ENCODE measurements around the gene HECTD1.
"Not testable (repeated sequence)": the region's sequence is repeated elsewhere in the genome, so short reads cannot be mapped to it uniquely, and the experiment has no call there.

The HECTD1 gene

DNA sequence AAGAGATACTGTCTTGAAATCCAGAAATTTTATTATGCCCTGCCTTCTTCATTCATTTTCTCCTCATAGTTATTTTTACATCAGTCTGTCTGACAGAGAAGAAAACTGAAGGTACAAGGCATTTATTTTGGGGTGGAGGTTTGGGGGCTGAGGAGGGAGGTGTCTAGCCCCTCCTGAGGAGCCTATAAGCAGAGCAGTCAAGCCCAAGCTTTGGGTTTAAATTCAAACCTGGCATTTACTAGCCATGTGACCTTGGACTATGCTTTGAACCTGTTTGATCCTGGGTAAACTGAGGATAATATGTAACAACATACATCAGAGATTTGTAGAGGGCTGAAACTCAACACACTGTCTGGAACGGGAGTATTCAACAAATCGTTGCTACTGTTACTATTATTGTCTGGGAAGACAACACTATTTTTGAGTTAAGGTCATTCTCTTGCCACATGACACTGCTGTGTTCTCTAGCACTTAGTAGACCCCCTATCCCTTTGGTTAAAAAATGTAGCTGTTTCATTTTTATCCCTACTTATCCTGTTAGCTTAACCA is 115.4 kb downstream of the HECTD1 start:
- Histone ChIP-seq H3K4me3 (ENCODE audit: low read depth, low read length) (no peak overlapping the region), H3K27ac (no peak overlapping the region), H3K36me3 (peaks cover 5% of the 10 kb centered on the region; the same call in 1 of the 2 replicates), H3K27me3 (ENCODE audit: insufficient read depth, low read depth, severe bottlenecking) (no peaks in the 10 kb centered on the region), H3K9me3 (ENCODE audit: severe bottlenecking) (no peaks in the 10 kb centered on the region)
- DNase-seq, result no peak
- TF ChIP-seq, protein P1, sequence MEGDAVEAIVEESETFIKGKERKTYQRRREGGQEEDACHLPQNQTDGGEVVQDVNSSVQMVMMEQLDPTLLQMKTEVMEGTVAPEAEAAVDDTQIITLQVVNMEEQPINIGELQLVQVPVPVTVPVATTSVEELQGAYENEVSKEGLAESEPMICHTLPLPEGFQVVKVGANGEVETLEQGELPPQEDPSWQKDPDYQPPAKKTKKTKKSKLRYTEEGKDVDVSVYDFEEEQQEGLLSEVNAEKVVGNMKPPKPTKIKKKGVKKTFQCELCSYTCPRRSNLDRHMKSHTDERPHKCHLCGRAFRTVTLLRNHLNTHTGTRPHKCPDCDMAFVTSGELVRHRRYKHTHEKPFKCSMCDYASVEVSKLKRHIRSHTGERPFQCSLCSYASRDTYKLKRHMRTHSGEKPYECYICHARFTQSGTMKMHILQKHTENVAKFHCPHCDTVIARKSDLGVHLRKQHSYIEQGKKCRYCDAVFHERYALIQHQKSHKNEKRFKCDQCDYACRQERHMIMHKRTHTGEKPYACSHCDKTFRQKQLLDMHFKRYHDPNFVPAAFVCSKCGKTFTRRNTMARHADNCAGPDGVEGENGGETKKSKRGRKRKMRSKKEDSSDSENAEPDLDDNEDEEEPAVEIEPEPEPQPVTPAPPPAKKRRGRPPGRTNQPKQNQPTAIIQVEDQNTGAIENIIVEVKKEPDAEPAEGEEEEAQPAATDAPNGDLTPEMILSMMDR (IDR thresholded peaks at IDR 0.05; ENCODE audit: low read depth, low read length), result no peak

DNA sequence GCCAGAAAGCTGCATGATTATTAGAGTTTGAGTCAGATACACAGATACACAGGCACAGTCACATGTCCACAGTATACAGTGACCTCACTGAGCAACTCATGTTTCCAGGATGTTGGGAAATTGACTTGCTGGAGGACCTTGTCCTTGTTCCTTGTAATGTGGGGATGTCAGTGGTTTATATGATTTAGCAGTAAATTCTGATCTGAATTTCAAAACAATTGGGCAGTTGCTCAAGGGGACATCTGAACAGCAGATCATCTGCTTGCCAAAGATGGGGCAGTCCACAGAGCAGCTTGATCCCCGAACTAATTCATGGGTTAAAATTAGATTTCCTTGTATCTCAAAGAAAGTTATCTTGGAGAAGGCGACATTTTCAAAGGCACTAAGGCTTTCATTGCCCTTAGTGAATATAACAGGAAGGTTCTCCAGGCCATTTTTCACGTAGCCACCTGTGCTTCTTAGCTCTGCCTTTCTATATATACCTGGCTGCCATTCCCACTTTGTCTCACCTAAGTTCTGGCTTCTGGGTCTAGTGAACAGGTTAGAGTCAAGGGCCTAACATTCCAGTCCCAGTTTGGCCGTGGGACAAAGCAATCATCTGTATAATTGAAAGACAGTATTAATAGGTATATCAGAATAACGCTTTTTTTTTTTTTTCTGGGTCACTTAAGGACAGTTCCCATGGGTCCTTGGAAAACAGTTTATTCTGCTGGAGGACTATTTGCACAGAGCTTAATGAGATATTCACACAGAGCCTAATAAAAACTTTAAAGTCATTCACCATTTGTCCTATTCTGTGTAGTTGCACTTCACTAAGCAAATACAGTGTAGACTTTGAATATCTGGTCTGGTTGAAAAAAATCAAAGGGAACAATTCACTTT is 116.5 kb downstream of the HECTD1 start:
- Histone ChIP-seq H3K27me3 (ENCODE audit: insufficient read depth, low read depth, severe bottlenecking) (no peaks in the 10 kb centered on the region), H3K27ac (no peak overlapping the region), H3K36me3 (no peaks in the 10 kb centered on the region), H3K9me3 (ENCODE audit: severe bottlenecking) (no peaks in the 10 kb centered on the region), H3K4me3 (ENCODE audit: low read depth, low read length) (no peak overlapping the region)
- TF ChIP-seq, protein P1 (IDR thresholded peaks at IDR 0.05; ENCODE audit: low read depth, low read length), result no peak
- no peak for DNase-seq

DNA sequence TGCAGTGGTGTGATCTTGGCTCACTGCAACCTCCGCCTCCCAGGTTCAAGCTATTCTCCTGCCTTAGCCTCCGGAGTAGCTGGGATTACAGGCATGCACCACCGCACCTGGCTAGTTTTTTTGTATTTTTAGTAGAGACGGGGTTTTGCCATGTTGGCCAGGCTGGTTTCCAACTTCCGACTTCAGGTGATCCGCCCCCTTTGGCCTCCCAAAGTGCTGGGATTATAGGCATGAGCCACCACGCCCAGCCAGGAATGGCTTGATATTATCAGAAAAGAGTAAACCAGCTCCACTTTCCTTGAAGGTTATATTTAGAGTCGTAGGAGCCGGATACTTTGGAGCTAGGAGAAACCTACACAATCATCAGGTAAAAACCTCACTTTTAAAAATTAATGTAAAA is 121.1 kb downstream of the HECTD1 start:
- H3K36me3 ChIP-seq; H3K9me3 ChIP-seq (ENCODE audit: severe bottlenecking); H3K4me3 ChIP-seq (ENCODE audit: low read depth, low read length); DNase-seq; H3K27ac ChIP-seq; H3K27me3 ChIP-seq (ENCODE audit: insufficient read depth, low read depth, severe bottlenecking): not testable (repeated sequence)

DNA sequence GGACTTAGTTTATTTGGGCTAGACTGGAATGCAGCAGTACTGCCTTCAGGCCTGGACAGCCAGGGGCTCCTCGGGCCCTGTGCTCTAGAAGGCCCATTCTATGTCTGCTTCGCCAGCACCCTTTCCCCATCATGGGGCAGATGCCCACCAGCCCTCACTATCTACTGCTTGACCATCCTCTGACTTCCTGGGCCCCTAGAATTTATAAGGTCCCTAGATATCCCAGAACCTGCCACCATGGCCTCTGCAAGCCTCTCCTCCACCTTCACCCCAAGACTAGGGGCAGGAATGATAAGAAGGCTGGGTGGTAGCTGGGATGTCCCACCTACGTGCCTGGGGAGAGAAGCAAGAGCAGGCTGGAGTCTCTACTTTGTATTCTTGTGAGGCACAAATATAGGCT is 122.6 kb downstream of the HECTD1 start:
- TF ChIP-seq, protein P1 (IDR thresholded peaks at IDR 0.05; ENCODE audit: low read depth, low read length), result no peak
- Histone ChIP-seq H3K36me3 (no peaks in the 10 kb centered on the region), H3K27ac (no peak overlapping the region), H3K27me3 (ENCODE audit: insufficient read depth, low read depth, severe bottlenecking) (no peaks in the 10 kb centered on the region), H3K4me3 (ENCODE audit: low read depth, low read length) (no peak overlapping the region), H3K9me3 (ENCODE audit: severe bottlenecking) (no peaks in the 10 kb centered on the region)
- DNase-seq, result no peak

DNA sequence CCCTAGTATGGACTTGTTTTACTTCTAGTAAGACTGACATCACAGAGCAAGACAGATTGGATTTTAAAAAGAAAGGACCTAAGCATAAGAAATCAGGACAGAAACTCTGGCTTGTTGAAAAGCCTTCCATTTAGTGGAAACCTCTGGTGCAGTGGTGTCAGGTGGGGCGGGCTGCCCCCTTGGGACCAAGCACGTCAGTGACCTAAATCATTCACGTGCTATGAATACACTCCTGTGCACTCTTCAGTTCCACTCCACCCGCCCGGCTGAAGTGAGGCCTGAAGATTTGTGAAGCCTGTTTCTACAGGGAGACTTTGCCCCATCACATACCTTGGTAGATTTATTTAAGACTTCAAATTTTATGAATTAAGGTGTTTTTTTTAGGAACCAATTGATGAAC is 123.2 kb downstream of the HECTD1 start:
- Histone ChIP-seq H3K4me3 (ENCODE audit: low read depth, low read length) (no peak overlapping the region), H3K36me3 (no peaks in the 10 kb centered on the region), H3K27ac (no peak overlapping the region), H3K27me3 (ENCODE audit: insufficient read depth, low read depth, severe bottlenecking) (no peaks in the 10 kb centered on the region), H3K9me3 (ENCODE audit: severe bottlenecking) (no peaks in the 10 kb centered on the region)
- TF ChIP-seq, protein P1 (IDR thresholded peaks at IDR 0.05; ENCODE audit: low read depth, low read length), result no peak
- DNase-seq, result no peak

DNA sequence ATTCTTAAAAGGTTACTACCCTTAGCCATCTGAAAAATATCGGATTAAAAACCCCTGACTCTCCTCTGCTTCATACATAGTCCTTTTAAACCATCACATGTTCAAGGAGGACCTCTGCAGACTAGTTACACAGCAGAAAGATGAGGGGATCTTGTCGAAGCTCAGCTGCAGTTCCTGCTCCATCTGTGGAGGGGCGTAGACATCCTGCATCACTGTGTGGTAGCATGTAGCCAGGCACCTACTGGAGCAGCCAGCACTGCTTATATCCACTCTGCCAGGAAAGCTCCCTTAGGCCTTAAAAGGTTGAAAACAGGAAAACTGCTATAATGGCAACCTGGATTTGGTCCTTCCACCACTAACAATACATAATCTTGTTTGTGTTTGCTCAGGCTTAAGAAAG is 123.8 kb downstream of the HECTD1 start:
- TF ChIP-seq, protein P1 (IDR thresholded peaks at IDR 0.05; ENCODE audit: low read depth, low read length), result no peak
- Histone ChIP-seq H3K27ac (no peak overlapping the region), H3K36me3 (no peaks in the 10 kb centered on the region), H3K9me3 (ENCODE audit: severe bottlenecking) (no peaks in the 10 kb centered on the region), H3K4me3 (ENCODE audit: low read depth, low read length) (no peak overlapping the region), H3K27me3 (ENCODE audit: insufficient read depth, low read depth, severe bottlenecking) (no peaks in the 10 kb centered on the region)
- DNase-seq, result no peak

Data from WERI-Rb-1 (cell line).